NCI-H1105 (cell line): Measurements from ENCODE around the gene DTNB.

Source experiments
- DNase-seq: peaks from one replicate; lab custom pipeline; 2025; lab: John Stamatoyannopoulos, UW

DTNB gene

GRCh38 chr2:25341011-25341727, 332.2 kb downstream of the DTNB start:
- peak; percentile 5 for DNase-seq

DNA sequence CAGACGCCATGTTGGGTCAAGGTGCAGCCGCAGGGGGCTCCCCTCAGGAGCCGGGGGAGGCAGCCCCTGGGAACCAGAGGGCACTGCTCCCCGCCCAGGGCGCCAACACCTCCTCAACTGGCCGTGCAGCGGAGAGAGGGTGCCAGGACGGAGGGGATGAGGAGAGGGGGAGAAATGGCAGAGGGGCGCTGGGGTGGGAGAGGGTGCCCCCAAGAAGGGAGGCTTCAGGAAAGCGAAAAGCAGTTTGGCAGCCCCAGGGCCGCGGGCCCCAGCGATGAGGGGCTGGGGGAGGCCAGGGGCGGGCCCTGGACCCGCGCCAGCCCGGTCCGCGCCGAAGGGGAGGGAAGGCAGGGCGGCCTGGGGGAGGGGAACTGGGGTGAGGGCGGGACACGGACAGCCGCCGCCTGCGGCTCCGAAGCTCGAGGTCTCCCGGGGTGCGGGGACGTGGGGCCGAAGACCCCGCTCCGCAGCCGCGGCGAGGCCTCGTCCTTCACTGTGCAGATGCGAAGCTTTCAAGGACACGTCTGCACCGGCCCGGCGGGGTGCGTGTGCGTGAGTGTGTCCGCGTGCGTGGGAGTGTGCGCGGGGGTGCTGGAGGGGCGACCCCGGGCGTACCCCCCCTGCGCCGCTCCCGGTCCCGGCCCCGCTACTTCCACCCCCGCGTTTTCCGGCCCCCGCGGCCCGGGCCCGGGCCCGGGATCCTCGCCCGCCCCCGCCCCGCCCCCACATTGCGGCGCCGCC, 333.0 kb downstream of the DTNB start:
- peak; percentile 38 for DNase-seq

GRCh38 chr2:25339791-25340180, 333.6 kb downstream of the DTNB start:
- peak; percentile 3 for DNase-seq

DNA sequence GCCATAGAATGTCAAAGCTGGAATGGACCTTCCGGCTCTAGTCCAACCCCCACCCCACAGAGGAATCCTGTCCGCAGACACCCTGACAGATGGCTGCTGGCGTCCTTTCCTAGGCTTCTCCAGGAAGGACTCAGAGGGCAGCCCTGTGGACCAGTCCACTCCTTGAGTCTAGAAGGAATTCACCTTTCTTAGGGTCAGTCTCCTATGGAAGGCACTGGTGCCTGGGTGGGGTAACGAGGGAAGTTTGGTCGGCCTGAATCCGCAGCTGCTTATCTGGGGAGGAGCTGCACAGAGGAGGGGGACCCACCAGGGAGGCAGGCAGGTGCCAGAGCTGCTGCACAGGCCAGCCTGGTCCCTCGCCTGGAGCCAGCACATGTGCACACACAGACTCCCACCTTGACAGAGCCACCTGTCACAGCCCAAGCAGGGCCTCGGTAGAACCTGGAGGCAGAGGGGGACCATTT, 334.1 kb downstream of the DTNB start:
- DNase-seq, result no peak

- DNase-seq, result no peak
Observed at GRCh38 chr2:25338401-25338800, 335.0 kb downstream of the DTNB start.

DNA sequence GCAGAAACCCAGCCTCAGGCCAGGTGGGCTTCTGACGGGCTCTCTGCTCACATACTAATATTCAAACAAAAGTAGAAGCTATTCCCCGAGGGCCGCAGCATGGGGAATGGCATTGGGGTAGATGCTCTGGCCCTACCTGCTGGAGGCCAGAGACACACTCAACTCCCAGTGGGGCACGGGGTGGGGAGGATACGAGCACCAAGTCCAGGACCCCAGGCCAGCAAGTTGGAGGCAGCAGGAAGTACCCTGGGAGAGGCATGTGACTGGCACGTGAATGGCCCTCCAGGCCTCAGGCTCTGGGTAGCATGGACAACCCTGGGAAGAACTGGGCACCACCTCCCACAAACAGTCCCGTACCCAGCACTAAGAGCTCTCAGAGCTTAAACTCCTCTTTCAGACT, 335.5 kb downstream of the DTNB start:
- DNase-seq, result no peak

DNA sequence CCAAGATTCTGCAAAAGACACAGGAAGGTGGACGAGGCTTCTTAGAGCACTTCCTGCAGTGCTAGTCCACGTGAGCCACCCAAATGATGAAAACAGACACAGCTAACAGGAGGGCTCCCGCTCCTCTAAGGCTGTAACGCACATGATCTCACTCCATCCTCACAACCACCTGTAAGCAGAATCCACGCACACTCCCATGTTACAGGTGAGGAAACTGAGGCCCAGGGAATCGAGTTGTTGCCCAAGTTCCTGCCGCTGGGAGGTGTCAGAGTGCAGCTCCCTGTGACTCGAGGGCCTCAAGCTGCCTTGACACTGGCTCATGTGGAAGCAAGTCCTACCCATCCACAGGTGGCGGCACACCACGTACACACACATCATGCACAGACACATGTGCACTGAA, 336.1 kb downstream of the DTNB start:
- no peak for DNase-seq

GRCh38 chr2:25336383-25336841, 337.0 kb downstream of the DTNB start:
- DNase-seq, result no peak

DNA sequence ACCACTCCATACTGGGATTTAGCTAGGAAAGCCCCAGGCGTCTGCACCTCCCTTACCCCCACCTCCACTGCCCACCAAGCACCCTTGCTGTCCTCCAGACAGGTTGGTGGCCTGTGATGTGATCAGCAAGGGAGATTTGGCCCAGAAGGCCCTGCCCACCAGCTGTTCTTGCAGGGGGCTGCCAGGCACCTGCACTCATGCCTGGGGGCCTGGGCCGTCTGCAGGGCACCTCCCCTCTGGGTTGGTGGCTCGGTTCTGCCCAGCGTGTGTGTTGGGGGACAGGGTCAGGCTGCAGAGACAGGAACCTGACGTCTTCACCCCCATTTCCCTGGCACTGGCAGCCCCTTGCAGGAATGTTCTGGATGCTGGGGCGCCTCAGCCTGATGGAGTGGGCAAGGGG, 337.4 kb downstream of the DTNB start:
- no peak for DNase-seq

GRCh38 chr2:25335204-25335603, 338.2 kb downstream of the DTNB start:
- no peak for DNase-seq

DNA sequence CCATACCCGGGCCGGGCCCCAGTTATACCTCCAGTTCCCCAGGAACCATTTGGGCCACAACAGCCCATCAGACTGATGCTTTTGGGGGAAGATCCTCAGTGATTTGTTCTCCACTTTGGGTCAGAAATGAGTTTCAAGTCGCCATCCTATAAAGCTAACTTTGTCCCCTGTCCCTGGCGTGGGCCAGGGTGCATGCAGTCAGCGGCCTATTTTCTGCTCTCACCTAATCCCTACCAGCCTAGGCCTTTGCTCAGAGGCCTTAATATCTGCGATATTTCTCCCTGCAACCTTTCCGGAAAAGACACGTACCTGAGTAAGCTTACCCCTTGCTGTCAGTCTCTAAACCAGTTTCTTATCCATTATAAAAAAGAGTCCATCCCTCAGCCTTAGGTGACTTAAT, 338.9 kb downstream of the DTNB start:
- DNase-seq, result no peak

- DNase-seq, result no peak
Observed at GRCh38 chr2:25333981-25334380, 339.4 kb downstream of the DTNB start.

DNA sequence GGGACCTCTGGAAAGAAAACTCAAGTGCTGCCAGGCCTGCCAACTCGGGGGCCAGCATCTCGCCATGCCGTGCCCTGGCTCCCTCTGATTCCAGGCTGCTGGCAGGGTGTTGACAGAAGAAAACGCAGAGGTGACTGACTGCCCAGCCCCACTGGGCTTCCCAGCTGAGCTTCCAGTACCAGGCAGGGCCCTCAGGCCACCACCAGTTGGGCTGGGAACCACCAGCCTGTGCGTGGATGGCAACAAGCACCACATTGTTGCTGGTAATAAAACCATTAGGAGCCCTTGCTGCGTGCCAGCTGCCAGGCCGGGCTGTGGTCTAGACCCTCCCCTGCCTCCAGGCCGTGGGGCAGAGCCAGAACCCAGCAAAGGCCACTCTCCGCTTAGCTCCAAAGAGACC, 340.8 kb downstream of the DTNB start:
- DNase-seq, result no peak

- no peak for DNase-seq
Observed at GRCh38 chr2:25331686-25332365, 341.6 kb downstream of the DTNB start.

GRCh38 chr2:25330937-25331336, 342.4 kb downstream of the DTNB start:
- no peak for DNase-seq

DNA sequence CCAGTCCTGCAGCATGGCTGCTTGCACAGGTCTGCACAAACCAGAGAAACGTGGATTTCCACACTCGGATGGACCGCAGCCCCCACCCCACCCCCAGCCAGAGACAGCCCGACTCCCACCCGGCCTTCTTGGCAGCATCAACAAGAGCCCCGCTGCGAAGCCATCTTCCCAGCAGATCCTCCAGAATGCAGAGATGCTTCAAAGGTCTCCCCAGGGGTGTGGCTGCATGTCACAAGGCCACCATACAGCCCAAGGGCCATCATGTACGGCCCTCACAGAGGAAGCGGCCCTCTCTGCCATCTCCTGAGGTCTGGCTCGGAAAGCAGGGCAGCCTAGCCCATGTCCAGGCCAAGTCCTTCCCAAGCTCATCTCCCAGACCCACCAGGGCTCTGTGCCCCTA, 343.1 kb downstream of the DTNB start:
- no peak for DNase-seq

GRCh38 chr2:25328152-25329085, 345.0 kb downstream of the DTNB start:
- DNase-seq, result no peak
